COLO668 (cell line): ENCODE data around the gene KRT86.
"Not testable (repeated sequence)": the region's sequence is repeated elsewhere in the genome, so short reads cannot be mapped to it uniquely, and the experiment has no call there.

Experiments used
- DNase-seq: peaks from one replicate; lab custom pipeline; 2025; ENCODE audit not compliant: unreplicated experiment; lab: John Stamatoyannopoulos, UW

Gene KRT86

DNA sequence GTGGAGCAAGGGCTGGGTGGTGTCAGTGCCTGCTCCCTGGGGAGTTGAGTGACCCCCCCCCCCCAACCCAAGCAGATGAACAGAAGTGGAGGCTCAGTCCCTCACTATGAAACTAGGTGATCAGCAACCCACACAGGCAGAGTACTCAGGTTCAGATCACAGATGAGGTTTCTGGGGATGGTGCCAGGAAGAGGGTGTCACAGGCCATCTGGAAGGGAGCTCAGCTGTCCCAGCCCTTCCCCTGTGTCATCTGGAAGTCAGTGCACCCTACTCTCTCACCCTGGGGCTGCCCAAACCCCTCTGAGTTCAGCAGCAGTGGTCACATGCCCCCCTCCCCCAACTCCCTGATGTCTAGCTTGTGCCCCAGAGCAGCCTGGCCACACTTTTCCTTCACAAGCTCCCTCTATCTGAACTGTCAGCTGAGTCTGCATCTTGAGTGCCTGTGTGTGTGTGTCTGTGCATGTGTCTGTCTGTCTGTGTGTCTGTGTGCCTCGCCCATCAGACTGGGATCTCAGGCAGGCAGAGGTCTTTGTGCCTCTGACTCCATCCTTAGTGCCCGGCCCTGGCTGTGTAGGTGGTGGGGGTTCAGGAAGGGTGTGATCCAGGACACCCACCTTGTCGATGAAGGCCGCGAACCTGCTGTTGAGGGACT lies 16.2 kb downstream of the KRT86 start:
- DNase-seq, result not testable (repeated sequence)

DNA sequence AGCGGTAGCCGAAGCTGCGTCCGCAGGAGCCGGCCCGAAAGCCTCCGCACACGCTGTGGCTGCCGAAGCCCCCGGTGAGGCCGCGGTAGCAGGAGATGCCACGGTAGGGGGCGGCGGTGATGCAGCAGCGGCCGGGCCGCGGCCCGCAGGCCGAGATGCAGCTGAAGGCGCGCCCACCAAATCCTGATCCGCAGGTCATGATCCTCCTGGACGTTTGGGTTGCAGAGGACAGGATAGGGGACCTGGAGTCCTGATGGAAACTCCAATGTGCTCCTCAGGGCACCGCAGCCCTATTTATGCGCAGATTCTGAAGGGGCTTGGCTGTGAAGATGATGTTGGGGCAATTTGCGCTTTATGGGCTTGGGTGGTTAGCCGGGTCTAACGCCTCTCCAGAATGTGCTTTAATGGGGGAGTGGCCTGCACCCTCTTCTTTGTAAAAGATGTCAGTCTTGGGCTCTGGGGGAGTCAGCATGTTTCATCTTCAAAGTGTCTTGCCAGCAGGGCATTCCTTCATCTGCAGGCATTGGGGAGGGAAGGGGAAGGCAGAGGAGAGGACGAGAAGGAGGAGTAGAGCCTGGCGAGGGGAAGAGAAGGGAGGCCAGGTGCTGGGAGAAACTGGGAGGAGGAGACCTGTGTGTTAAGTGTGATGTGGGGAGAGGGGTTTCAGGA lies 17.0 kb downstream of the KRT86 start, which contains the start of gene KRT81:
KRT81 (minus strand) TSS at position 268 of the 669 bp plus-strand sequence; CDS start at position 199, 69 bp downstream.
- DNase-seq, result no peak

DNA sequence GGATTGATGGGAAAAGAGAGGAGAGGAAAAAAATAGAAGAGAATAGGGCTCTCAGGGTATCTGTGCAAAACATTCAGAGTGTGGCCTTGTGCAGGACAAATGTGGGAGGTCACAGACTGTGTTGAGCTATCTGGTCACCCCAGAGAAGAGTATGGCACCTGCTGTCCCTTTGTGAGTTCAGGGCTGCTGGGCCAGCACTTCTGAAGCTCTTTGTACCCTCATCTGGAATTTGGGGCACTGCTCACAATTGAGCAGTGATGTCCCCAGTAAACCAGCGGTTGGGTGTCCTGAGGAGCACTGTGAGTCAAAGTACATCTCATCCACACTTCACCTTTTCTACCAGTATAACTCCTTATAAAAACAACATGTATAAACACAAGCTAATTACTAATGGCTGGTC lies 19.5 kb downstream of the KRT86 start:
- no peak for DNase-seq

DNA sequence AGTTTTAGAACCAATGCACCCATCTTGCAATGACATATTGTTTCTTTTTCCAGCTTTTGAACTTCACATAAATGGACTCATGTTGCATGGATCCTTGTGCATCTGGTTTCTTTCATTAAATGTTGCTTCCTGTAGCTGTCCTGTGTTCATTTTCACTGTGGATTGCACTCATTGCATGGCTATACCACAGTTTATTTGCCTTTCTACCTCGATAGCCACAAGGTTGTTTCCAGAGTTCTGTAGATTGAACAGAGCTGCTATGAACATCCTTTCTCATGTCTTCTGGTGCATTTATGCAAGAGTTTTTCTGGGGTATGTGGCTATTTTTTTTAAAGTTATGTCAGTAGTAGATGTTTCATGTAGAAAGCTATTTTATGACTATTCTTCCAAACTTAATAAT lies 20.4 kb downstream of the KRT86 start:
- no peak for DNase-seq

DNA sequence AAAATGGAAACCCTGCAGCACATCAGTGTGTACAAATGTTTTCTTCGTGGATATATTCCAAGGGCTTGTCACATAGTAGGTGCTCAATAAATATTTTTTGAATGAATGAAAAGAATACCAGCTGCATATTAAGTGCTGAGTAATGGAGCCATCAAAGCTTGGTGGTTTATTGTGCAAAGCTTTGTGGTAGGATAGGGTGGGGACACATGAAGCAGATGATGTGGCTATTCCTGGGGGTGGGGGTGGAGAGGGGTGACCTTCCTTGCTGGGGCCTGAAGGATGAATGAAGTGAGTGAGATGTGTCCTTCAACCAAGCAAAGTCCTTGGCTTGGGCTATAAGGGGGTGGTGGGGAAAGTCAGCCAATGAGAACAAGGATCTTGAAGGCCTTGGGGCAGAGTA lies 21.2 kb downstream of the KRT86 start:
- no peak for DNase-seq

DNA sequence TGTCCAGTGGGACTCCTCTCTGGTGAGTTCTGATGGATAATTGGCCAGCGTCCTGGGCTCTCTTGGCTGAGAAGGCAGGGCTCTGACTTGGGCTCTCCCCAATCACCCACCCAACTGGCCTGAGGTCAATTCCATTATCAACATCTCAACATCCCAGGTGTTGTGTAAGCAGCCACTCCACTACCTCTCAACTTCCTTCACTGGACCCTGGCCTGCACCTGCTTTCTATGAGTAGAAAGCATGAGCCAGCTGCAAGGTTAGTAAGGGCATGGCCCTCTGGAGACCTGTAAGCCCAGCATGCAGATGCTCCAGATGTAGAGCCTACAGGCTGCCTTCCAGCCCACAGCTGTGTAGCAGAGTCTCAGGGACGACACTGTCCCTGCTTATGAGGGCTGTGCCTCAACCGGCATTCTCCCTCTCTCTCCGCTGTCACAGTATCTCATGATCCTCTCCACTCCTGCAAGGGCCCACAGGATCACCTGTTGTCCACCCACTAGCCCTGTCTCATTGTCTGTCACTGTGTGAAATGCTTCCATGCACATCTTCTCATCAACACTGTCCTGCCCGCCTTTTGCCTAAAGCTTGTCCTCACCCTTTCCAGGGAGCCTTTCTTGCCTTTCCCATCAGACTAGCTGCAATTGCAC lies 22.2 kb downstream of the KRT86 start:
- DNase-seq, result no peak

DNA sequence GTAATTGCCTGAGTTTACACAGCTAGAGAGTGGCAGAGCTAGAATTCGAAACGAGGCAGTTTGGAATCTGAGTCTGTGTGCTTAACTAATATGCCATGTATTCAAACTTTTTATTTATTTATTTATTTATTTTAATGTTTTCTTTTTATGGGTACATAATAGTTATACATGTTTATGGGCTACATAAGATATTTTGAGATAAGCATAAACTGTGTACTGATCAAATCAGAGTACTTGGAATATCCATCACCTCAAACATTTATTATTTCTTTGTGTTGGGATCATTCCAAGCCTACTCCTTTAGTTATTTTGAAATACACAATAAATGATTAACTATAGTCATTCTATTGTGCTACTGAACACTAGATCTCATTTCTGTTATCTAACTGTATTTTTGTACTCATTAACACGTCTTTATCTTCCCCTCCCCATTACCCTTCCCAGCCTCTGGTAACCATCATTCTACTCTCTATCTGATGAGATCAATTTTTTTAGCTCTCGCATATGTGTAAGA lies 24.3 kb downstream of the KRT86 start:
- DNase-seq, result no peak

DNA sequence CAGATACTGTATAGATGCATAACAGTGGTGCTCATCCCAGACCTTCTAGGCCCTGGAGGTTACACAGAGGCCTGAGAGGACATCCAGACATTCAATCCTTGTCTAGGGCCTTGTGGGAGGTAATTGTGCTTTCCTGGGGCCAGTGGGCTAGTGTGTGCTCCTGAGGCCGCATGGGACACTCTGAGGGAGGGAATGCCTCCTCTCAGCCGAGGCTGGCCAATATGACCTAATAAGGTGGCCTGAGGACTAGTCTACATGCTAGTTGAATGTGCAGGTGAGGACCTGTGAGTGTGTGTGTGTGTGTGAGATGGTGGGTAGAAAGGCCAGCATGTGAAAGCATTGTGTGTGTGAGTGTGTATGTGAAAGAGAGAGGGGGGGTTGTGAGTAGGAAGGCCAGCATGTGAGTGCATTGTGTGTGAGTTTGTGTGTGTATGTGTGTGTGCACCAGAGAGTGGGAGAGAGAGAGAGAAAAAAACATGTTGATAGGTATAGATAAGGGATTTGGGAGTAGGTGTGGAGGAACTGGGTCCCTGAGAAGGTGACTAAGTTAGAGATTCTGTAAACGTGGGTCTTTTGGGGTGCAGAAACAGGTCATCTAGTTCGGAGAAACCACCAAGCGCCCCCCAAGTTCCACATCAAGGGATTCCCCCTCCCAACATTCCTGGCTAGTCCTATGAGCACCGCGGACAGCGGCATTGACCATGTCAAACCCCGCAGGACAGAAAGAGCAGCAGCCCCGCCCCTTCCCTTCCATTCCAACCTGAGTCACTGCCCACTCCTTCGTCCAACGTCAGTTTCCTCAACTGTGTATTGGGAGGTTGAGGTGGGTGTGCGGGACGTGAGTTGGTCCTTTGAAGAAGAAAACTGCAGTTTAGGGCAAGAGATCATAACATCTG lies 26.6 kb downstream of the KRT86 start:
- DNase-seq, result no peak

DNA sequence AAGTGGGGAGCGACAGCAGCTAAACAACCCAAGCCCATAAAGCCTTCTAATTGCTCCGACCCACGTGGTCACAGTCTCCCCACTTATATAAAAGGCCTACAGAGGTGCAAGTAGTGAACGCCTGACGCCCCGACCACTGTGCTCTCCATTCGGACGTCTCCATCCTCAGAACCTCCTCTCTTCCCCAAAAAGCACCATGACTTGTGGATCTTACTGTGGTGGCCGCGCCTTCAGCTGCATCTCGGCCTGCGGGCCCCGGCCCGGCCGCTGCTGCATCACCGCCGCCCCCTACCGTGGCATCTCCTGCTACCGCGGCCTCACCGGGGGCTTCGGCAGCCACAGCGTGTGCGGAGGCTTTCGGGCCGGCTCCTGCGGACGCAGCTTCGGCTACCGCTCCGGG lies 27.3 kb downstream of the KRT86 start:
- not testable (repeated sequence) for DNase-seq

DNA sequence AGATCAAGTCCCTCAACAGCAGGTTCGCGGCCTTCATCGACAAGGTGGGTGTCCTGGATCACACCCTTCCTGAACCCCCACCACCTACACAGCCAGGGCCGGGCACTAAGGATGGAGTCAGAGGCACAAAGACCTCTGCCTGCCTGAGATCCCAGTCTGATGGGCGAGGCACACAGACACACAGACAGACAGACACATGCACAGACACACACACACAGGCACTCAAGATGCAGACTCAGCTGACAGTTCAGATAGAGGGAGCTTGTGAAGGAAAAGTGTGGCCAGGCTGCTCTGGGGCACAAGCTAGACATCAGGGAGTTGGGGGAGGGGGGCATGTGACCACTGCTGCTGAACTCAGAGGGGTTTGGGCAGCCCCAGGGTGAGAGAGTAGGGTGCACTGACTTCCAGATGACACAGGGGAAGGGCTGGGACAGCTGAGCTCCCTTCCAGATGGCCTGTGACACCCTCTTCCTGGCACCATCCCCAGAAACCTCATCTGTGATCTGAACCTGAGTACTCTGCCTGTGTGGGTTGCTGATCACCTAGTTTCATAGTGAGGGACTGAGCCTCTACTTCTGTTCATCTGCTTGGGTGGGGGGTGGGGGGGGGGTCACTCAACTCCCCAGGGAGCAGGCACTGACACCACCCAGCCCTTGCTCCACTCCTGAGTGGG lies 27.9 kb downstream of the KRT86 start:
- DNase-seq, result not testable (repeated sequence)

DNA sequence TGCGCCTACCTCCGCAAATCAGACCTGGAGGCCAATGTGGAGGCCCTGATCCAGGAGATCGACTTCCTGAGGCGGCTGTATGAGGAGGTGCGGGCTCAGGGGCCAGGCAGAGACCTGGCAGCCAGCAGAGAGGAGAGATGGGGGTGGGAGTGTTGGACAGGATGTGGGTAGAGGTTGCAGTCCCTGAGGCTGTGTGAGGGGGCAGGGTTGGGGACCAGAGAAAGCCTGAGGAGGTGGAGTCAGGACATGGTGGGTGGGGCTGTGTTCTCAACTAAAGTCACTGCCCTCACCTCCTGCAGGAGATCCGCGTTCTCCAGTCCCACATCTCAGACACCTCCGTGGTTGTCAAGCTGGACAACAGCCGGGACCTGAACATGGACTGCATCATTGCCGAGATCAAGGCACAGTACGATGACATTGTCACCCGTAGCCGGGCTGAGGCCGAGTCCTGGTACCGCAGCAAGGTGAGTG lies 30.5 kb downstream of the KRT86 start:
- not testable (repeated sequence) for DNase-seq

DNA sequence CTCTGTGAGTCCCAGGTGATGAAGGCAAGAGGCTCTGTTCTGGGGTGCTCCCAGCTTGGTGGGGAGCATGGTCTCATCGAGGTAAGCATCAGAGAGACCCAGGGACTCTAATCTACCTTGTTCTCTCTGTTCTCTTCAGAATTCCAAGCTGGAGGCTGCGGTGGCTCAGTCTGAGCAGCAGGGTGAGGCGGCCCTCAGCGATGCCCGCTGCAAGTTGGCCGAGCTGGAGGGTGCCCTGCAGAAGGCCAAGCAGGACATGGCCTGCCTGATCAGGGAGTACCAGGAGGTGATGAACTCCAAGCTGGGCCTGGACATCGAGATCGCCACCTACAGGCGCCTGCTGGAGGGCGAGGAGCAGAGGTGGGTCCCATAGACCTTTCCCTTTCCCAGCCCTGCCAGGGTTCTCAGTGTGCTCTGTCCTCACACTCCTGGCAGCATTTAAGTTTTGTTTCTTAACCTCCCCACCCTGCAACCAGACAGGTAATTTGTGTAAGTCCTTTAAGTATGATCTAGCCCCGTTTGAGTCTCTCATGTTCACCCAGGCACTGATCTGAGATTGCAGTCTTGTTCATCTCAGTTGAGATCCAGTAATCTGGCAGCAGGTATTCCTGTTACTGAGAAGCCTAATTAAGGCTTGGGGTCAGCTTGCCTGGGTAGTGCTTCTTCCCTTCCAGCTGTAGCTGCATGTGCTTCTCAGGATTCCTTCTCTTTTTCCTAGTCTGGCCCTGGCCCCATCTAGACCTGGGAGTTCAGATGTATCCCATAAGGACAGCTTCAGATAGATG lies 31.7 kb downstream of the KRT86 start:
- no peak for DNase-seq

DNA sequence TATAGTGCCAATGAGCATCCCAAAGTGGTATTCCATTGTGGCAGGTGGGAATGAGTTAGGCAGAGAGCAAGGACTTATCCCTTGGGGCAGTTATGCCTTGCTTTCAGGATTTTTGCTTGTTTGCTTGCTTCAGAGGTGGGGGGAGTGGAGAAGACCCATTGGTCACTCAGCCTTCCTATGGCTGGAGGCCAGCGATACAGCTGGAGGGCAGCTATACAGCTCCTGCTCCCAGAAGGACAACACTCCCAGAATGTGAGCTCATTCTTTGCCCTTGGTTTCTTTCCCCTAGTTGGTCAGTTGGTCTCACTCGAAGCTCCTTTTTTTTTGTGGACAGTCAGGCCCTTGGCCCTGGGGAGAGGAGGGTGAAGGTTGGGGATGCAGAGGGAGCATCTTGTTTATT lies 32.3 kb downstream of the KRT86 start:
- DNase-seq, result no peak

DNA sequence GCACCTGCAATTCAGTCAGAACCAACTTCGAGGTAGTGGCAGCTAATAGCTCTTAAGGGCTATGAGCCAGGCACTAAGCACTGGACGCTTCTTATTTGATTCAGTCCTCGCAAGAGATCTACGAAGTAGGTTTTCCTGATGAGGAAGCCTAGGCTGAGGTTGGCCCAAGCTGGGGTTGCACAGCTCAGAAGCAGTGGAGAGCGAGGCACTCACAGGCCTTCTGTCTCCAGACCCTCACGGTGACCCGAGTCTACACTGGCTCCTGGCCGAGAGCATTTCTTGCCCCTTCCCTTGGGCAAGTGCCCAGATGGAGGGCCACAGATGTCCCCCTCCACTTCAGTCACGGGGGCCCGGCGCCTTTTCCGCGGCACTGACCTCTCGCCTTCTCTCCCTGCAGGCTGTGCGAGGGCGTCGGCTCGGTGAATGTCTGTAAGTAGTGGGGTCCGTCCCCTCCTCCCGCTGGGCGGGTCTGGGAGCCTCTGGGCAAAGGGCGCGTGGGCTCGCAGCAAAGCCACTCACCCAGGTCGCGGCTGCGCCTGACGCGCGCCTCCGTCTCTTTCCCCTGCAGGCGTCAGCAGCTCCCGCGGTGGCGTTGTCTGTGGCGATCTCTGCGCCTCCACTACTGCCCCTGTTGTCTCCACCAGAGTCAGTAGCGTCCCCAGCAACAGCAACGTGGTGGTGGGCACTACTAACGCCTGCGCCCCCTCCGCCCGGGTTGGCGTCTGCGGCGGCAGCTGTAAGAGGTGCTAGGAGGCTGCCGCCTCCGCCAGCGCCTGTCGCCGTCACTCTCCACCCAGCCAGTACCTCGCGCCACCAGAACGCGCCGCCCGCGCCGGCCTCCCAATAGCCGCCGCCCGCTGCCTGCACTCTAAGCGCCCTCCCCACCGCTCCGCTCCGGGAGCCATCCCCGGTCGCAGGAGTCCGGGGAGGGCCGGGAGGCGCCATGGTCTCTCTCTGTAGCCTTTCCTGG lies 33.7 kb downstream of the KRT86 start:
- DNase-seq, result peak; percentile 70

DNA sequence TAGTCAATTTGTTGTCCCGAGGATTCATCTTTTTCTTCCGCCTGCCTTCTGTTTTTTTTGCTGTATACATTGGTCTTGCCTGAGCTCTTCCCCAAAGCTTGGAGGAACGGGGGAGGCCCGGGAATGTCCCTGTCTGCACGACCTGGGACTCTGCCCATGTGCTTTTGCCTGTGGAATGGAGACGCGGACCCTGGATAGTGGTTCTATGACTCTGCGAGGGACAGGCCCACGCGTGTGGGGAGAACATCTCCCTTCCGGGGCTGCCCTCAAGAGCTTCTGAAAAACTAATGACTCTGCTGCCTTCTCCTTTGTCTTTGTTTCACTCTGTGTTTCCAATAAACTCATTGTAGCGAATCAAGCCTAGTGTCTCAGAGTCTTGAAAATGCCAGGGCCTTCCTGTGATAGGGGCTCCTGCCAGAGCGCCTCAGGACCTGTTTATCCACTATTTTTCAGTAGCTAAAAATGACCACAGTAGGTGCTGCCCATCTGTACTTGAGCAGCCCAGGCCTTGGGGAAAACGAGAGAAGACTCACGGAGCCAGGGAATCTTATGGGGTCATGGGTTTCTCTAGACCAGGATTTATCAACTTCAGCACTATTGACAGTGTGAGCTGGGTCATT lies 34.5 kb downstream of the KRT86 start:
- DNase-seq, result no peak

DNA sequence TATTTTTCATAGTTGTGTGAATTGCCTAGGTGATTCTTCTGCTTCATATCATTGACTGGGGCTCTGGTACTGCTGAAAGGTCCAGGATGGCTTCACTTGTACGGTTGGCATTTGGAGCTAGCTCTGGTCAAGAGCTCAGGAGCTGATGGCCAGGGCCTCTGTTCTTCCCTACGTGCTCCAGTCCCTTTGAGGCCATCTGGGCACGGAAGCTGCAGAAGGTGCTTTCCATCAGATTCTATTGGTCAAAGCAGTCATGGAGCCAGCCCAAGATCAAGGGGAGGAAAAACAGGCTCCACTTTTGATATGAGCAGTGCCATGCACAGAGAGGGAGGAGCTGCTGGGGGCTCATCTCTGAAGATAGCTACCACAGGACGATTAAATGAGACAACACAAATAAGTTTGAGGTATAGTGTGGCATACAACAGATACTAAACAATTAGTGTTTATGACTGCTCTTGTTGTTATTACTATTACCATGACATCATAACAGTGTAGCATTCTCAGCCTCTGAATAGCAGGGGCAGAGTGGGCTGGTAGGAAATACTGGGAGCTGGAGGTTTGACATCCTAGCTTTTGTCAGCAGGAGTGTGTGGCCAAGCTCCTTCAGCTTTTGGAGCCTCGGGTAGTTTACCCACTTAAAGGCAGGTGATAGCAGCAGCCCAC lies 36.3 kb downstream of the KRT86 start:
- no peak for DNase-seq

DNA sequence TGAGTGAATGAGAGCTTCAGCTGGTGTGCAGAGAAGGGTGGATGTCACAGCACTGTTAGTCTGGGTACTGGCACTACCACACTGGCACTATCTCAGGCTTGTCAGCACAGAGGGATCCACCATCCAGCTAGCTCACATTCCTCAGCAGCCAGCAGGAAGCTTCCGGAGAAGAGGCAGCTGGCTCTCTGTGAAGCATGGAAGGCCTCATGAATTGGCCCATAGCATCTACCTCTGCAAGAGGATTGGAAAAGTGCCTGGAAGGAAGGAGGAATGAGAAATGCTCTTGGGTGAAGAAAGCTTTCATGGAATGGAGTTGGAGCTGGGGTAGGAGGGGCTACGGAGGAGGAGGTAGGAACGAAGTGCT lies 36.8 kb downstream of the KRT86 start:
- no peak for DNase-seq

DNA sequence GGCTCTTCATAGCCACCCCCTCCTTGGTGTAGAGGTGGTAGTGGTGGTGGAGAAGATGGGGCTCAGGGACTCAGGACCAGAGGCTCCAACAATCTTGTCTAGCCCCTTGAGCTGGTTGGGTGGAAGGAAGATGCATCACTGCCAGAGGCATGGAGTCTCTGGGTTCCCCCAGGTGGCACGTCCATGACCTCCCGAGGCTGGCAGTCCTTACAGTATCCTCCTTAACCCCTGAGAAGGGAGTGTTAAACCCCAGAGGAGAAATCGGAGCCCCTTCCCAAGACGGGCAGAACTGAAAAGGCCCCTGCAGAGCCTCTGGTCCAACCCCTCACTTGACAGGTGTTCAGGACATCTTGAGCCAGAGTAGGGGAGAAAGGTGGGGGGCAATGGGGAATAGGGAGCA lies 37.6 kb downstream of the KRT86 start:
- DNase-seq, result no peak
